Prostate gland (tissue), 2 donors: Measurements from ENCODE around the gene LRRC32. TPM values are rescaled to one million over a fixed set of nuclear protein-coding genes. Genes with fewer than 3 reads are reported as not detected.
"Not testable (repeated sequence)": the region's sequence is repeated elsewhere in the genome, so short reads cannot be mapped to it uniquely, and the experiment has no call there.

Source experiments
- DNase-seq: peaks from one replicate; pipeline ENCODE4 v3.0.0-alpha.2; 2019; ENCODE audit warnings: low spot score
- H3K27ac ChIP-seq, 2 donors: fragments of 200-600 bp; sonication (generic); 2 replicates each; pipeline ENCODE4 v1.5.1; 2017 to 2019
- H3K27me3 ChIP-seq: fragments of 200-600 bp; sonication (generic); replicated peaks from 2 replicates; pipeline ENCODE4 v1.5.1; 2019; ENCODE audit not compliant: insufficient read depth
- H3K36me3 ChIP-seq, 2 donors: fragments of 200-600 bp; sonication (generic); 1 replicate in 1 of 2; 2 replicates in 1 of 2; pipeline versions ENCODE4 v1.5.1 to v1.8.1; 2017 to 2019
- H3K4me1 ChIP-seq: fragments of 200-600 bp; sonication (generic); replicated peaks from 2 replicates; pipeline ENCODE4 v1.5.1; 2019
- H3K4me3 ChIP-seq, 2 donors: fragments of 200-600 bp; sonication (generic); 2 replicates each; pipeline ENCODE4 v1.5.1; 2017 to 2019
- H3K9me3 ChIP-seq: fragments of 200-600 bp; sonication (generic); 2 replicates; pipeline ENCODE4 v1.5.1; 2017
- CTCF ChIP-seq, 4 experiments: fragments of 200-600 bp in 2 of 4; fragments of 450-650 bp in 2 of 4; sonication (generic) in 2 of 4; IDR thresholded peaks; 1 replicate in 3 of 4; 2 replicates in 1 of 4; pipeline ENCODE4 v1.5.1; 2016 to 2019; ENCODE audit warnings: antibody characterized with exemption in 4 of 4, mild to moderate bottlenecking in 2 of 4, moderate library complexity in 2 of 4
- POLR2A ChIP-seq: fragments of 450-650 bp; IDR thresholded peaks from one replicate; pipeline ENCODE4 v1.6.1; 2016; ENCODE audit warnings: antibody characterized with exemption, mild to moderate bottlenecking
- POLR2AphosphoS5 ChIP-seq: sonication (generic); formaldehyde crosslinking; IDR thresholded peaks from one replicate; pipeline ENCODE4 v1.6.1; 2017; ENCODE audit warnings: antibody characterized with exemption
- WGBS: methylation state at CpG from one replicate; pipeline ENCODE4 v1.1.5; 2018; 5-methylcytosine and 5-hydroxymethylcytosine counted together
- intact Hi-C: fragments of 100-400 bp; cut with DNase I; formaldehyde crosslinking; loops from one replicate; pipeline ENCODE4 v1.14.2; 2022
- total RNA-seq, 2 donors: library from RNA; depleted of rRNA; stranded (reverse); fragments of >200 nt; gene quantifications; one replicate each; pipeline ENCODE4 v1.1.0, GENCODE V29; 2016

Gene LRRC32
- total RNA-seq, 2 donors from 2014 or later = 16.2 to 37.3 TPM

GRCh38 chr11:76644591-76644990 lies 26.0 kb downstream of the LRRC32 start:
- WGBS = 44% methylated on average over 5 of the region's 5 CpGs
- Histone ChIP-seq H3K4me3 (no peak overlapping the region), H3K9me3 (no peaks in the 10 kb centered on the region), H3K4me1 (no peaks in the 10 kb centered on the region), H3K36me3 (no peaks in the 10 kb centered on the region), H3K27ac (no peak overlapping the region), H3K27me3 (peaks cover 2% of the 10 kb centered on the region)
- DNase-seq = no peak
- TF ChIP-seq CTCF (IDR thresholded peaks at IDR 0.05) (no peak), POLR2A (no peak), POLR2AphosphoS5 (no peak)
- intact Hi-C loops = no loop called here

- H3K4me3 ChIP-seq, H3K36me3 ChIP-seq, DNase-seq, H3K27me3 ChIP-seq, H3K4me1 ChIP-seq, intact Hi-C loops, H3K27ac ChIP-seq, H3K9me3 ChIP-seq: not testable (repeated sequence)
- 59% methylated on average over 3 of the region's 3 CpGs for WGBS
Observed at GRCh38 chr11:76643711-76644110, 26.8 kb downstream of the LRRC32 start.

GRCh38 chr11:76642341-76642740 lies 28.2 kb downstream of the LRRC32 start:
- H3K36me3 ChIP-seq = no peaks in the 10 kb centered on the region
- no peak overlapping the region for H3K27ac ChIP-seq
- TF ChIP-seq CTCF (IDR thresholded peaks at IDR 0.05) = no peak
- TF ChIP-seq POLR2AphosphoS5 = no peak
- no peak for TF ChIP-seq POLR2A
- H3K4me1 ChIP-seq = no peaks in the 10 kb centered on the region
- 66% methylated on average over 8 of the region's 8 CpGs for WGBS
- H3K4me3 ChIP-seq = no peak overlapping the region
- DNase-seq = no peak
- intact Hi-C loops = no loop called here
- H3K9me3 ChIP-seq = no peaks in the 10 kb centered on the region
- H3K27me3 ChIP-seq = peaks cover 2% of the 10 kb centered on the region

- 98% methylated on average over 4 of the region's 4 CpGs for WGBS
Observed at GRCh38 chr11:76641905-76642304, 28.6 kb downstream of the LRRC32 start.

GRCh38 chr11:76640501-76640900 lies 30.0 kb downstream of the LRRC32 start:
- Histone ChIP-seq H3K4me1 (no peaks in the 10 kb centered on the region), H3K36me3 (no peaks in the 10 kb centered on the region), H3K9me3 (no peaks in the 10 kb centered on the region), H3K27ac (no peak overlapping the region), H3K4me3 (no peak overlapping the region), H3K27me3 (peaks cover 2% of the 10 kb centered on the region)
- no peak for DNase-seq
- intact Hi-C loops = no loop called here
- 89% methylated on average over 5 of the region's 5 CpGs for WGBS
- no peak for TF ChIP-seq POLR2AphosphoS5
- TF ChIP-seq POLR2A = no peak
- TF ChIP-seq CTCF (IDR thresholded peaks at IDR 0.05) = no peak

More at GRCh38 chr11:76641905-76642304, 28.6 kb downstream of the LRRC32 start:
- Histone ChIP-seq H3K4me1 (no peaks in the 10 kb centered on the region), H3K9me3 (no peaks in the 10 kb centered on the region), H3K27me3 (peaks cover 2% of the 10 kb centered on the region), H3K4me3 (no peak overlapping the region), H3K36me3 (no peaks in the 10 kb centered on the region), H3K27ac (no peak overlapping the region)
- TF ChIP-seq CTCF (IDR thresholded peaks at IDR 0.05) (no peak), POLR2AphosphoS5 (no peak), POLR2A (no peak)
- intact Hi-C loops = no loop called here
- DNase-seq = no peak
